HG03354 (cell line): ENCODE measurements around the gene SEMA3G.

ENCODE experiments used
- ATAC-seq: cut with Tn5 transposase; IDR thresholded peaks from one replicate; pipeline ENCODE4 v1.9.1; 2021; ENCODE audit warnings: mild to moderate bottlenecking; ENCODE audit not compliant: unreplicated experiment, poor library complexity, severe bottlenecking

Gene SEMA3G

GRCh38 chr3:52428151-52429005 lies 16.5 kb downstream of the SEMA3G start:
- no peak for ATAC-seq

GRCh38 chr3:52423173-52423572 lies 21.7 kb downstream of the SEMA3G start:
- no peak for ATAC-seq

- ATAC-seq: no peak
Observed at GRCh38 chr3:52422669-52423068, 22.2 kb downstream of the SEMA3G start.

GRCh38 chr3:52420388-52420787 lies 24.5 kb downstream of the SEMA3G start:
- no peak for ATAC-seq

- ATAC-seq: no peak
Observed at GRCh38 chr3:52415800-52416199, 29.1 kb downstream of the SEMA3G start.

GRCh38 chr3:52408466-52408865 lies 36.4 kb downstream of the SEMA3G start:
- ATAC-seq: no peak

GRCh38 chr3:52407779-52408178 lies 37.1 kb downstream of the SEMA3G start:
- ATAC-seq: no peak

- no peak for ATAC-seq
Observed at GRCh38 chr3:52406791-52407510, 38.0 kb downstream of the SEMA3G start.

GRCh38 chr3:52406231-52406661 lies 38.7 kb downstream of the SEMA3G start:
- ATAC-seq: no peak

- ATAC-seq: no peak
Observed at GRCh38 chr3:52405601-52406110, 39.2 kb downstream of the SEMA3G start.

GRCh38 chr3:52405066-52405465 lies 39.8 kb downstream of the SEMA3G start:
- no peak for ATAC-seq

- ATAC-seq: no peak
Observed at GRCh38 chr3:52404391-52404790, 40.5 kb downstream of the SEMA3G start.

- ATAC-seq: no peak
Observed at GRCh38 chr3:52403955-52404354, 40.9 kb downstream of the SEMA3G start.

- ATAC-seq: no peak
Observed at GRCh38 chr3:52403271-52403841, 41.5 kb downstream of the SEMA3G start.

- ATAC-seq: no peak
Observed at GRCh38 chr3:52402706-52403270, 42.1 kb downstream of the SEMA3G start.

GRCh38 chr3:52402101-52402521 lies 42.8 kb downstream of the SEMA3G start:
- ATAC-seq: no peak

GRCh38 chr3:52401551-52401950 lies 43.4 kb downstream of the SEMA3G start:
- no peak for ATAC-seq

- no peak for ATAC-seq
Observed at GRCh38 chr3:52401021-52401420, 43.9 kb downstream of the SEMA3G start.

- no peak for ATAC-seq
Observed at GRCh38 chr3:52400275-52400793, 44.6 kb downstream of the SEMA3G start.

GRCh38 chr3:52399593-52399992 lies 45.3 kb downstream of the SEMA3G start:
- ATAC-seq: no peak
